ENCODE data around the gene SLC25A47.
"Not testable (repeated sequence)": the region's sequence is repeated elsewhere in the genome, so short reads cannot be mapped to it uniquely, and the experiment has no call there.

The SLC25A47 gene

GRCh38 chr14:100295376-100296105, 27.6 kb upstream of the SLC25A47 start:
- no peaks in the 10 kb centered on the region for H3K27me3 Mint-ChIP-seq
- peaks cover 63% of the 10 kb centered on the region for H3K4me1 Mint-ChIP-seq
- peak overlapping the region; percentile 83 for H3K27ac Mint-ChIP-seq
- no peak for ATAC-seq
- no peaks in the 10 kb centered on the region for H3K9me3 Mint-ChIP-seq
- no peak overlapping the region for H3K4me3 Mint-ChIP-seq
- H3K36me3 Mint-ChIP-seq: peaks cover 5% of the 10 kb centered on the region

- Mint-ChIP-seq H3K36me3 (peaks cover 5% of the 10 kb centered on the region), H3K27me3 (no peaks in the 10 kb centered on the region), H3K27ac (peak overlapping the region; percentile 83), H3K4me1 (peaks cover 60% of the 10 kb centered on the region), H3K4me3 (no peak overlapping the region), H3K9me3 (no peaks in the 10 kb centered on the region)
- no peak for ATAC-seq
Observed at GRCh38 chr14:100296106-100296651, 27.0 kb upstream of the SLC25A47 start.

DNA sequence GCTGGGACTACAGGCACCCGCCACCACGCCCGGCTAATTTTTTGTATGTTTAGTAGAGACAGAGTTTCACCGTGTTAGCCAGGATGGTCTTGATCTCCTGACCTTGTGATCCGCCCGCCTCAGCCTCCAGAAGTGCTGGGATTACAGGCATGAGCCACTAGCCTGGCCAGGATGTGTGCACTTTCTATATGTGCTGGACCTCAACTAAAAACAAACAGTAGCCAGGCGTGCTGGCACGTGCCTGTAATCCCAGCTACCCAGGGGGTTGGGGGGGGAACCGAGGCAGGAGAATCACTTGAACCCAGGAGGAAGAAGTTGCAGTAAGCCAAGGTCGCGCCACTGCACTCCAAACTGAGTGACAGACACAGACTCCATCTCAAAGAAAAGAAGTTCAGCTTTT, 26.4 kb upstream of the SLC25A47 start:
- H3K9me3 Mint-ChIP-seq, H3K27me3 Mint-ChIP-seq, ATAC-seq, H3K36me3 Mint-ChIP-seq: not testable (repeated sequence)
- peaks cover 63% of the 10 kb centered on the region for H3K4me1 Mint-ChIP-seq
- peak overlapping the region; percentile 59 for H3K4me3 Mint-ChIP-seq
- peak overlapping the region; percentile 83 for H3K27ac Mint-ChIP-seq

DNA sequence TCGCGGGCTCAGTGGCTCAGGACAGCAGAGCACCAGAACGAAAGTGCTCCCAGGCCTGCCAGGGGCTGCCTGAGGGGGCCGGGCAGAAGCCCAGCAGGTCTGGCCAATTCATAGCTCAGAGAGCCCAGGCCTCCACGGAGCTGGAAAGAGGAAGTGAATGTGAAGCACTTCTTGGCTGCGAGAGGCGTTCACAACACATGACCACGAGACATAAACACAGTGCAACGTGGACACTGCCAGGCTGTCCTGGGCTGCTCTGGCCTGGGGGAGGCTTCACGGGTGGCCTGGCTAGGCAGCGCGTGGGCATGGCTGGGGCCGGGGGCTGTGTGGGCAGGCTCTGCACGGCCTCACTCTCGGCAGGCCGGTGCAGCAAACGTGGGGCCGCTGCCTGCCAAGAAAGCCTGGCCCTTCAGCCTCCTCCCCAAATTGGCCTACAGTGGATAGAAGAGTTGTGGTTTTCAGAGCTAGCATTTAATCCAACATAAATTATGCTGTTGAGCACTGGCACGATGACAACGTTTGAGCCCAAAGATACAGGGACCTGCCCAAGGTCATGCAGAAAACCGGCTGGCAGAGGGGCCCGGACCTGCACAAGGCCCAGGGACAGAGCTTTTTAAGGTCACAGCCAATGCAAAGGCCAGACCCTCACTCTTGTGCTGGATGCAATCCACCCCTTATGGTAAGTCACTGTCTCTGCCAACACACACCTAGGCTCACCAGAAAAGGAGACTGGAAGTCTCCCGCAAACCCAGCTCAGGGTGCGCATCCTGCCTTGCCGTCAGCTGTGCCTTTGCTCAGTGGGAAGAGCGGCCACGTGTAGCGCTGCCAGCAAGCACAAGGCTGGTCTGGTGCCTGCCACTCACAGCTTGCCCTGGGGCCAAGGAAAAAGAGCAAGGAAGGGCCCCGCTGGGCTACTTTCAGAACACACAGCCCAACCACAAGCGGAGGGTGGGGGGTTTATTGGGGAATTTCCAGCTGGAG, 25.5 kb upstream of the SLC25A47 start:
- Mint-ChIP-seq H3K9me3 (no peaks in the 10 kb centered on the region), H3K27ac (peak overlapping the region; percentile 83), H3K27me3 (no peaks in the 10 kb centered on the region), H3K4me1 (peaks cover 66% of the 10 kb centered on the region), H3K4me3 (peak overlapping the region; percentile 59), H3K36me3 (peaks cover 5% of the 10 kb centered on the region)
- ATAC-seq: peak; percentile 92

GRCh38 chr14:100298551-100299237, 24.4 kb upstream of the SLC25A47 start:
- H3K4me3 Mint-ChIP-seq: no peak overlapping the region
- peak overlapping the region; percentile 83 for H3K27ac Mint-ChIP-seq
- H3K9me3 Mint-ChIP-seq: no peaks in the 10 kb centered on the region
- no peaks in the 10 kb centered on the region for H3K36me3 Mint-ChIP-seq
- no peak for ATAC-seq
- H3K4me1 Mint-ChIP-seq: peaks cover 70% of the 10 kb centered on the region
- no peaks in the 10 kb centered on the region for H3K27me3 Mint-ChIP-seq

- H3K27ac Mint-ChIP-seq: peak overlapping the region; percentile 83
- ATAC-seq: no peak
- H3K9me3 Mint-ChIP-seq: no peaks in the 10 kb centered on the region
- no peaks in the 10 kb centered on the region for H3K36me3 Mint-ChIP-seq
- H3K4me3 Mint-ChIP-seq: no peak overlapping the region
- H3K4me1 Mint-ChIP-seq: peaks cover 72% of the 10 kb centered on the region
- H3K27me3 Mint-ChIP-seq: no peaks in the 10 kb centered on the region
Observed at GRCh38 chr14:100299238-100299560, 23.9 kb upstream of the SLC25A47 start.

GRCh38 chr14:100302616-100303015, 20.5 kb upstream of the SLC25A47 start:
- Mint-ChIP-seq H3K27ac (peak overlapping the region; percentile 44), H3K4me3 (no peak overlapping the region), H3K4me1 (peaks cover 65% of the 10 kb centered on the region), H3K27me3 (no peaks in the 10 kb centered on the region), H3K9me3 (no peaks in the 10 kb centered on the region), H3K36me3 (no peaks in the 10 kb centered on the region)
- no peak for ATAC-seq

GRCh38 chr14:100303179-100303578, 20.0 kb upstream of the SLC25A47 start:
- Mint-ChIP-seq H3K4me1 (peaks cover 63% of the 10 kb centered on the region), H3K4me3 (no peak overlapping the region), H3K27me3 (no peaks in the 10 kb centered on the region), H3K27ac (peak overlapping the region; percentile 44), H3K36me3 (no peaks in the 10 kb centered on the region), H3K9me3 (no peaks in the 10 kb centered on the region)
- no peak for ATAC-seq

DNA sequence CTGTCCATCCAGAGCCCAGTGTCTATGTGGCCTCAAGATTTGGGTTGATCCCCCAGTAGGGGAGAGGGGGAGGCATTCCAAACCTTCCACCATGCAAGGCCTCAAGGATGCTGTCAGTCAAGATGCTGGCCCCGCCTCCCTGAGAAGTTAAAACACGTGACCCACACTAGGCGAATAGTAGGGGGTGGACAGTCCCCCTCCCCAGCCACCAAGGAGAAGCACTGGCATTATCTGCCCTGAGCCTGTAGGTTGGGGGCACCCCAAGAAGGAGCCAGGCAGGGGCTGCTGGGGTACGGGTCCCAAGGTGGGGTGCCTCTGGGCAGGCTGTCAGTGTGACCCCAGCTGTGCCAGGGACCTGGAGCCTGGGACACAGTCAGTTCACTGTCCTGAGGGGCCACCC, 19.2 kb upstream of the SLC25A47 start:
- Mint-ChIP-seq H3K27me3 (no peaks in the 10 kb centered on the region), H3K36me3 (no peaks in the 10 kb centered on the region), H3K4me3 (no peak overlapping the region), H3K4me1 (peaks cover 62% of the 10 kb centered on the region), H3K9me3 (no peaks in the 10 kb centered on the region), H3K27ac (peak overlapping the region; percentile 44)
- ATAC-seq: no peak

- no peak for ATAC-seq
- Mint-ChIP-seq H3K27me3 (no peaks in the 10 kb centered on the region), H3K9me3 (no peaks in the 10 kb centered on the region), H3K36me3 (no peaks in the 10 kb centered on the region), H3K4me3 (peak overlapping the region; percentile 91), H3K4me1 (peaks cover 53% of the 10 kb centered on the region), H3K27ac (peak overlapping the region; percentile 77)
Observed at GRCh38 chr14:100304825-100305323, 18.3 kb upstream of the SLC25A47 start.

GRCh38 chr14:100305324-100306100, 17.6 kb upstream of the SLC25A47 start:
- Mint-ChIP-seq H3K4me1 (peaks cover 52% of the 10 kb centered on the region), H3K27ac (peak overlapping the region; percentile 77), H3K36me3 (no peaks in the 10 kb centered on the region), H3K9me3 (no peaks in the 10 kb centered on the region), H3K4me3 (peak overlapping the region; percentile 91), H3K27me3 (no peaks in the 10 kb centered on the region)
- ATAC-seq: peak; percentile 6

DNA sequence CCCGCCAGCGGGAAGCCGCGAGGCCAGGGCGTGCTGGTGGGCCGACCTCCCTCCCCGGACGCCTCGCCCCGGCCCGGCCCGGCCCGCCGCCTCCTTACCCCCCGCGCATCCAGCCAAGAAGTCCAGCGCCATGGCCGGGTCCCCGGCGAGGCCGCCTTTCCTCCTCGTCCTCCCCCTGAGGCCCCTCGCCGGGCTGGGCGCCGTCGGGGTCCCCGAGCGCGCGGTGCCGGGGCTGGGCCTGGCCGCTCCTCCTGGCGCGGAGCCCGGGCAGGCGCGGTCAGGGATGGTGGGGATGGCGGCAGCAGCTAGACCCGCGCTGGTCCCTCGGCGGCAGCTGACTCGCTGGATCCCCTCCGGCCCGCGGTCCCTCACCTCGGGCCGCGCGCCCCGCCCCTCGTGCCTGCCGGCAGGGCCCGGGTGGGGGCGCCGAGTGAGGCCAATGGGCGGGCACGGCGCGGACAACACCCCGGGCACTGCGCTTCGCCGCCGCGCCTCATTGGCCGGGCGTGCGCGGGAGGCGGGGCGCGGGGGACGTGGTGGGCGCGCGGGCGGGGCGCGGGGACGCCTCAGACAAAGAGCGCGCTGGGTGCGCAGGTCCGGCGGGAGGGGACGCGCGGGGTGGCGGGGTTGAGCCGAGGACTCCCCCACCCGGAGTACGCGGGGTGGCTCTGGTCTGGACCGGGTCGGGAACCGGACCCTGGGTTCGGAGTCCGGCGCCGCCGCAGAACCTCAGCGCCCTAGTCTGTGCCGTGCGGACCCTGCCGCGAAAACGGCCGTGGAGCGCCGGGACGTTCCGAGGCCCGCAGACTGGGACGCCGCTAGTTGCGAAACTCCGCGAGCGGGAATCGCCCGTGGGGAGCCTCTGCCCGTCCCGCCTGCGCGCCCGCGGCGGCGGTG, 16.8 kb upstream of the SLC25A47 start, which contains the start of gene SLC25A29:
SLC25A29 (minus strand) TSS at position 344 of the 897 bp plus-strand sequence; CDS start at position 132, 212 bp downstream.
- no peaks in the 10 kb centered on the region for H3K9me3 Mint-ChIP-seq
- H3K4me1 Mint-ChIP-seq: peaks cover 59% of the 10 kb centered on the region
- H3K27me3 Mint-ChIP-seq: no peaks in the 10 kb centered on the region
- peak; percentile 95 for ATAC-seq
- peak within 1 kb of the TSS; percentile 91 for H3K4me3 Mint-ChIP-seq
- H3K27ac Mint-ChIP-seq: peak within 1 kb of the TSS; percentile 77
- no peaks in the 10 kb centered on the region for H3K36me3 Mint-ChIP-seq

DNA sequence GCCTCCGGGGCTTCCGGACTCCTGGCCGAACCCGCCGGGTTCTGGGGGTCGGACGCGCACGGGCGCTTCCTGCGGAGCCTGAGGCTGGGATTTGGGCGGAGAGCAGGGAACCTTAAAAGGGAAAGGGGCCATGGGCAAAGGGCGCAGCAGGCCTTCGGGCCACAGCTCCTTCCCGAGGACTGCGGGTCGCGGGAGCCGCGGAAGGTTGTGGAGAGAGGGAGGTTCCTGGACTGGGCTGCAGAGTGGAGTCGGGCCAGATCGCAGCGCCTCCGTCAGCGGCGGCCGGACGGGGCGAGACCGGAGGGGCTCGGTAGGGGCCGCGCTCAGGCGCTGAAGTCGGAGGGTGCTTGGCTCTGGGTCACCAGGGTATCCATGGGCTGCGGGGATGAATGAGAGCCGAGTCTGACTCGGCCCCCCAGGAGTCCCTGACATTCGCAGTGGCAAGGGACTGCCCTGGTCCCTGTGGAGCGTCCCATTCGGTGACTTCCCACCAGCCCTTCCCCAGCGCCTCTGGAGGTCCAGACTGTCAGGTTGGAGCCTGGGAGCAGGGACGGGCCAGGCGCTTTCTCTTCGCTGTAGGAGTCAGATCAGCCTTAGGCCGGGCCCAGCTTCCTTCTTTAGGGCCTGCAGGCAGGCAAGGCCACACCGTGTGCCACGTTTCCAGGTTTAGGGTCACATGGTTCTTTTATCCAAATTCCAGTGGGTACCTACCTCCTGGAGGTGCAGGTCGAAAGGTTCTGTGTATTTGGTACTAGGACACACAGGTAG, 16.0 kb upstream of the SLC25A47 start:
- peak; percentile 21 for ATAC-seq
- H3K27ac Mint-ChIP-seq: peak overlapping the region; percentile 32
- H3K4me1 Mint-ChIP-seq: peaks cover 61% of the 10 kb centered on the region
- peak overlapping the region; percentile 91 for H3K4me3 Mint-ChIP-seq
- no peaks in the 10 kb centered on the region for H3K27me3 Mint-ChIP-seq
- no peaks in the 10 kb centered on the region for H3K9me3 Mint-ChIP-seq
- H3K36me3 Mint-ChIP-seq: no peaks in the 10 kb centered on the region
